ENCODE measurements around the gene KRTAP12-1. TPM values are rescaled to one million over a fixed set of nuclear protein-coding genes. Genes with fewer than 3 reads are reported as not detected.
"Not testable (repeated sequence)": the region's sequence is repeated elsewhere in the genome, so short reads cannot be mapped to it uniquely, and the experiment has no call there.

Gene KRTAP12-1
- total and polyA plus RNA-seq, 4 donors: not detected

DNA sequence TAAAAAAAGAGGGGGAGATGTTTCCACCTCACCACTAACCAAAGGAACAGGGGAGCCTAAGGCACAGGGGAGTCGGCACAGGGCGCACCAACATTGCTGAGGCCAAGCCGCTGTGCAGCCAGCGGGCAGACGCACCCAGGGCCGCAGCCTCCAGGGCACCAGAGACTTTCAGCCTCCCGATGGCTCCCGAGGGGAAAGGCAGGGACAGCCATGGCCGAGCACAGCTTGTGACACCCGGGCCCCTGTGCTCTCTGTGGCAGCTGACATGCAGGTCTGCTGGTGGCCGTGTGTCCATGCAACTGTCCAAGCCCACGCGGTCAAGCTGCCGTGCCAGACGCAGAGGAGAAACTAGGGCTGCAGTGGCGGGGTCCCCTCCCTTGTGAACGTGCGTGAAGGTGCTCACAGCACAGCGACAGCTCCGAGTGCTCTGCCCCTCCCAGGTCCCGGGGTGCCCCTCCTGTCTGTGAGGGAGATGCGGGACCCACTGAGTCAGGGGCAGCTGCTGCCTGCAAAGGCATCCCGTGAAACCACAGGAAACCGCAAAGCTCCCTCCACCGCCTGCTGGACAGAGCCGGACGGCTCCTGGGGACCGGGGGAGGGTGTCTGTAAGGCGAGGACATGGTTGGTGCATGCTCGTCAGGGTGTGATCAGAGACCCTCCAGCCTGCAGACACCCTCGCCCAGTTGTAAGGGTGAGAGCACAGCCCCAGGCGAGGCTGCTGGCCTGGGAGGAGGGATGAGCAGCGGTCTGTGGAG is 33.2 kb downstream of the KRTAP12-1 start:
- 75 to 85% methylated on average over 33 of the region's 33 CpGs for WGBS, 2 donors
- H3K27ac ChIP-seq (ENCODE audit: low read depth in 1 of 2, low read length in 1 of 2): no peak overlapping the region
- H3K9me3 ChIP-seq (ENCODE audit: control insufficient read depth in 4 of 4, insufficient read depth in 3 of 4, low read length in 3 of 4): peaks cover 0 to 7% (median 2%) of the 10 kb centered on the region in 4 donors
- DNase-seq: peak in 1 of 3 donors; percentile 10
- H3K36me3 ChIP-seq (ENCODE audit: control insufficient read depth in 4 of 4, insufficient read depth in 4 of 4, low read length in 4 of 4): no peaks in the 10 kb centered on the region
- no peak overlapping the region for H3K4me3 ChIP-seq
- no peak for ATAC-seq (ENCODE audit: insufficient read depth, low FRiP score)
- H3K9ac ChIP-seq (ENCODE audit: insufficient read depth in 1 of 2, low read length in 2 of 2): no peak overlapping the region
- TF ChIP-seq, protein P1, sequence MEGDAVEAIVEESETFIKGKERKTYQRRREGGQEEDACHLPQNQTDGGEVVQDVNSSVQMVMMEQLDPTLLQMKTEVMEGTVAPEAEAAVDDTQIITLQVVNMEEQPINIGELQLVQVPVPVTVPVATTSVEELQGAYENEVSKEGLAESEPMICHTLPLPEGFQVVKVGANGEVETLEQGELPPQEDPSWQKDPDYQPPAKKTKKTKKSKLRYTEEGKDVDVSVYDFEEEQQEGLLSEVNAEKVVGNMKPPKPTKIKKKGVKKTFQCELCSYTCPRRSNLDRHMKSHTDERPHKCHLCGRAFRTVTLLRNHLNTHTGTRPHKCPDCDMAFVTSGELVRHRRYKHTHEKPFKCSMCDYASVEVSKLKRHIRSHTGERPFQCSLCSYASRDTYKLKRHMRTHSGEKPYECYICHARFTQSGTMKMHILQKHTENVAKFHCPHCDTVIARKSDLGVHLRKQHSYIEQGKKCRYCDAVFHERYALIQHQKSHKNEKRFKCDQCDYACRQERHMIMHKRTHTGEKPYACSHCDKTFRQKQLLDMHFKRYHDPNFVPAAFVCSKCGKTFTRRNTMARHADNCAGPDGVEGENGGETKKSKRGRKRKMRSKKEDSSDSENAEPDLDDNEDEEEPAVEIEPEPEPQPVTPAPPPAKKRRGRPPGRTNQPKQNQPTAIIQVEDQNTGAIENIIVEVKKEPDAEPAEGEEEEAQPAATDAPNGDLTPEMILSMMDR (IDR thresholded peaks at IDR 0.05; ENCODE audit: control extremely low read depth, extremely low read depth): no peak
- no peaks in the 10 kb centered on the region for H3K4me1 ChIP-seq (ENCODE audit: control insufficient read depth in 5 of 5, insufficient read depth in 5 of 5, low read length in 5 of 5)
- H3K27me3 ChIP-seq (ENCODE audit: control insufficient read depth in 3 of 3, insufficient read depth in 3 of 3, low read length in 2 of 3): no peaks in the 10 kb centered on the region

DNA sequence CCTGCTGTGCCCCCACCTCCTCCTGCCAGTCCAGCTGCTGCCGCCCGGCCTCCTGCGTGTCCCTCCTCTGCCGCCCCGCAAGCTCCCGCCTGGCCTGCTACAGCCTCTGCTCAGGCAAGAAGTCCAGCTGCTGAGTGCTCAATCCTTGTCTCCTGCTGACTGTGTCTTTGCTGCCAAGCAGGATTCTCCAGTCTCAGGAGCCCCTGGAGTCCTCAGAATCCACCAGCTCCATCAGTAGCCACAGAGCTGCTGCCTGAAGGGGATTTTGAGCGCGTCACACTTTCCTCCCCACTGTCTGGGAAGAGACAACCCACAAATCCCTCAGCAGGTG is 34.8 kb downstream of the KRTAP12-1 start:
- Histone ChIP-seq H3K9me3 (ENCODE audit: control insufficient read depth in 4 of 4, insufficient read depth in 3 of 4, low read length in 3 of 4) (peaks cover 0 to 7% (median 3%) of the 10 kb centered on the region in 4 donors), H3K4me3 (no peak overlapping the region), H3K27ac (ENCODE audit: low read depth in 1 of 2, low read length in 1 of 2) (no peak overlapping the region), H3K36me3 (ENCODE audit: control insufficient read depth in 4 of 4, insufficient read depth in 4 of 4, low read length in 4 of 4) (no peaks in the 10 kb centered on the region), H3K4me1 (ENCODE audit: control insufficient read depth in 5 of 5, insufficient read depth in 5 of 5, low read length in 5 of 5) (no peaks in the 10 kb centered on the region), H3K9ac (ENCODE audit: insufficient read depth in 1 of 2, low read length in 2 of 2) (no peak overlapping the region), H3K27me3 (ENCODE audit: control insufficient read depth in 3 of 3, insufficient read depth in 3 of 3, low read length in 2 of 3) (no peaks in the 10 kb centered on the region)
- DNase-seq: no peak
- TF ChIP-seq, protein P1 (IDR thresholded peaks at IDR 0.05; ENCODE audit: control extremely low read depth, extremely low read depth): no peak
- no peak for ATAC-seq (ENCODE audit: insufficient read depth, low FRiP score)
- 61 to 69% methylated on average over 8 of the region's 8 CpGs for WGBS, 2 donors

DNA sequence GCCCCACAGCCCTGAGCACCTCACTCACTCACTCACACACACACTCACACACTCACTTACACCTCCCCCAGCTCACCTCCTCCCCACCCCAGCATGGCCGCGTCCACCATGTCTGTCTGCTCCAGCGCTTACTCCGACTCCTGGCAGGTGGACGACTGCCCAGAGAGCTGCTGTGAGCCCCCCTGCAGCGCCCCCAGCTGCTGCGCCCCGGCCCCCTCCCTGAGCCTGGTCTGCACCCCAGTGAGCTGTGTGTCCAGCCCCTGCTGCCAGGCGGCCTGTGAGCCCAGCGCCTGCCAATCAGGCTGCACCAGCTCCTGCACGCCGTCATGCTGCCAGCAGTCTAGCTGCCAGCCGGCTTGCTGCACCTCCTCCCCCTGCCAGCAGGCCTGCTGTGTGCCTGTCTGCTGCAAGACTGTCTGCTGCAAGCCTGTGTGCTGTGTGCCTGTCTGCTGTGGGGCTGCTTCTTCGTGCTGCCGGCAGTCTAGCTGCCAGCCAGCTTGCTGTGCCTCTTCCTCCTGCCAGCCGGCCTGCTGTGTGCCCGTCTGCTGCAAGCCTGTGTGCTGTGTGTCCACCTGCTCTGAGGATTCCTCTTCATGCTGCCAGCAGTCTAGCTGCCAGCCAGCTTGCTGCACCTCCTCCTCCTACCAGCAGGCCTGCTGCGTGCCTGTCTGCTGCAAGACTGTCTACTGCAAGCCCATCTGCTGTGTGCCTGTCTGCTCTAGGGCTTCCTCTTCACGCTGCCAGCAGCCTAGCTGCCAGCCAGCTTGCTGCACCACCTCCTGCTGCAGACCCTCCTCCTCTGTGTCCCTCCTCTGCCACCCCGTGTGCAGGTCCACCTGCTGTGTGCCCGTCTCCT is 35.4 kb downstream of the KRTAP12-1 start, which contains the start of gene KRTAP10-11:
TSS of gene KRTAP10-11 (plus strand) at position 49 of the 856 bp plus-strand sequence. CDS start at position 94, 45 bp downstream.
- not testable (repeated sequence) for DNase-seq; H3K4me1 ChIP-seq (ENCODE audit: control insufficient read depth in 5 of 5, insufficient read depth in 5 of 5, low read length in 5 of 5)
- 75 to 80% methylated on average over 21 of the region's 21 CpGs for whole genome bisulfite sequencing, 2 donors

GRCh38 chr21:44644878-44645277 is 37.1 kb downstream of the KRTAP12-1 start:
- no peak for DNase-seq
- Histone ChIP-seq H3K4me1 (ENCODE audit: control insufficient read depth in 5 of 5, insufficient read depth in 5 of 5, low read length in 5 of 5) (no peaks in the 10 kb centered on the region), H3K9me3 (ENCODE audit: control insufficient read depth in 4 of 4, insufficient read depth in 3 of 4, low read length in 3 of 4) (peaks cover 0 to 16% (median 6%) of the 10 kb centered on the region in 4 donors), H3K27me3 (ENCODE audit: control insufficient read depth in 3 of 3, insufficient read depth in 3 of 3, low read length in 2 of 3) (no peaks in the 10 kb centered on the region), H3K9ac (ENCODE audit: insufficient read depth in 1 of 2, low read length in 2 of 2) (no peak overlapping the region), H3K27ac (ENCODE audit: low read depth in 1 of 2, low read length in 1 of 2) (no peak overlapping the region), H3K4me3 (no peak overlapping the region), H3K36me3 (ENCODE audit: control insufficient read depth in 4 of 4, insufficient read depth in 4 of 4, low read length in 4 of 4) (no peaks in the 10 kb centered on the region)
- ATAC-seq (ENCODE audit: insufficient read depth, low FRiP score): no peak
- TF ChIP-seq, protein P1 (IDR thresholded peaks at IDR 0.05; ENCODE audit: control extremely low read depth, extremely low read depth): no peak
- 48 to 50% methylated on average over 2 of the region's 2 CpGs for WGBS, 2 donors

More for the DNA sequence above, 35.4 kb downstream of the KRTAP12-1 start, which contains the start of gene KRTAP10-11:
- not testable (repeated sequence) for H3K27me3 ChIP-seq (ENCODE audit: control insufficient read depth in 3 of 3, insufficient read depth in 3 of 3, low read length in 2 of 3); H3K9me3 ChIP-seq (ENCODE audit: control insufficient read depth in 4 of 4, insufficient read depth in 3 of 4, low read length in 3 of 4); ATAC-seq (ENCODE audit: insufficient read depth, low FRiP score); H3K27ac ChIP-seq (ENCODE audit: low read depth in 1 of 2, low read length in 1 of 2); H3K9ac ChIP-seq (ENCODE audit: insufficient read depth in 1 of 2, low read length in 2 of 2); H3K36me3 ChIP-seq (ENCODE audit: control insufficient read depth in 4 of 4, insufficient read depth in 4 of 4, low read length in 4 of 4); H3K4me3 ChIP-seq

All from lung (tissue), 12 donors.